Measurements from ENCODE around the gene CYP2A7.
"Not testable (repeated sequence)": the region's sequence is repeated elsewhere in the genome, so short reads cannot be mapped to it uniquely, and the experiment has no call there.

CYP2A7 gene

GRCh38 chr19:40896843-40897789 lies 15.1 kb upstream of the CYP2A7 start:
- not testable (repeated sequence) for DNase-seq

DNA sequence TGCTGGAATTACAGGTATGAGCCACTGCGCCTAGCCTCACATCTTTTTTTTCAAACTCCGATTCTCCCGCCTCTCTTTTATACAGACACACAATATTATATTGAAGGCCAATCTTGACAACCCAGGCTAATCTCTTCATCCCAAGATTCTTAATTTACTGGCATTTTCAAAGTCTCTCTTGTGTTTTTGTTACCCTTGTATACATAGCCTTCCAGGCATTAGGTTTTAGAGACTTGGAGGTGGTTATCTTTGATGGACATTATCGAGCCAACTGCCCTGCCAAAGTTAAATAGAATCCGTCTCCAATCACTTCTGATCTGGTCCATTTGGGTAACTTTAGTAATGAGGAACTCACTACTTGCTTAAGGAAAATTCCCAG lies 14.4 kb upstream of the CYP2A7 start:
- DNase-seq = no peak

GRCh38 chr19:40893112-40893511 lies 11.1 kb upstream of the CYP2A7 start:
- DNase-seq = no peak

GRCh38 chr19:40889366-40889765 lies 7.3 kb upstream of the CYP2A7 start:
- no peak for DNase-seq

- DNase-seq = no peak
These were observed 6.2 kb upstream of the CYP2A7 start for GRCh38 chr19:40888191-40888590.

- not testable (repeated sequence) for DNase-seq
These were observed 2.3 kb upstream of the CYP2A7 start for GRCh38 chr19:40884187-40884931.

DNA sequence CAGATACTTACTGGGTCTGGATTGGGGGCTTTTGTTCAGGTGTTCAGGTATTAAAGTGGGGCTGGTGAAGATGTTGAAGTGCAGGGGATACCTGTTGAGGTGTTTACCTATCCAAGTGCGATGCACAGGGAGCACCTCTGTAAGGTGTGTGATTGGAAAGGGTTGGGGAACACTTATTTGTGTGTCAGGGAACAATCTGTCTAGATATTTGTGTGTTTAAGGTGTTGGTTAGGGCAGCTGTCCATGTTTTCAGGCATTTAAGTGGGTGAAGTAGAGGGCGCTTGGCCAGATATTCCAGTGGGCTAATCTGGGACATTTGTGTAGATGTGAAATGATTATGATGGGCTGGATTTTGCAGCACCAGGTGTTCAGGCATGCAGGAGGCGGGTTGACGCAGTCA lies 2.7 kb downstream of the CYP2A7 start:
- not testable (repeated sequence) for DNase-seq

DNA sequence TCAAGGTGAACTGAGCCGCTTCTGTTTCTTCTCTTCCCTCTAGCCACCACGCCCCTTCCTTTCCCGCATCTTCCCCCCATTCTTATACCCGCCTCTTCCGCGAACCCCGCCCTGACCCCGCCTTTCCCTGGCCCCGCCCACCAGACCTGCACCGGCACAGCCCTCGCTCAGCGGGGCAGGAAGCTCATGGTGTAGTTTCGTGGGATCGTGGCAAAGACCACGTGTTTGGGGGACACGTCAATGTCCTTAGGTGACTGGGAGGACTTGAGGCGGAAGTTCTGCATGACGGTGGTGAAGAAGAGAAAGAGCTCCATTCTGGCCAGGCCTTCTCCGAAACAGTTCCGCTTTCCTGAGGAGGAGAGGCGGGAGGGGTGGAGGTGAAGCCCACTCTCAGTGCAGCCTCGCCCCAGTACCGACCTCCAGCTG lies 6.5 kb downstream of the CYP2A7 start:
- DNase-seq = peak; percentile 81 to 89

GRCh38 chr19:40874874-40875273 lies 7.2 kb downstream of the CYP2A7 start:
- DNase-seq = not testable (repeated sequence)

GRCh38 chr19:40873873-40874272 lies 8.2 kb downstream of the CYP2A7 start:
- not testable (repeated sequence) for DNase-seq

DNA sequence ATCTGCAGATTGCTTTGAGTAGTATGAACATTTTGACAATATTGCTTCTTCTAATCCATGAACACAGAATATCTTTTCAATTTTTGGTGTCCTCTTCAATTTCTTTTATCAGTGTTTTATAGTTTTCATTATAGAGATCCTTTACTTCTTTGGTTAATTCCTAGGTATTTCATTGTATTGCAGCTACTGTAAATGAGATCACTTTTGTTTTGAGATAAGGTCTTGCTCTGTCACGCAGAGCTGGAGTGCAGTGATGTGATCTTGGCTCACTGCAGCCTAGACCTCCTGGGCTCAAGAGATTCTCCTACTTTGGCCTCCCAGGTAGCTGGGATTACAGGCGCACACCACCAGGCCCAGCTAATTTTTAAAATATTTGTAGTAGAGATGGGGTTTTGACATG lies 9.8 kb downstream of the CYP2A7 start:
- no peak for DNase-seq

GRCh38 chr19:40867701-40868100 lies 14.3 kb downstream of the CYP2A7 start:
- DNase-seq = no peak

- DNase-seq = not testable (repeated sequence)
These were observed 17.1 kb downstream of the CYP2A7 start for GRCh38 chr19:40864739-40865496.

DNA sequence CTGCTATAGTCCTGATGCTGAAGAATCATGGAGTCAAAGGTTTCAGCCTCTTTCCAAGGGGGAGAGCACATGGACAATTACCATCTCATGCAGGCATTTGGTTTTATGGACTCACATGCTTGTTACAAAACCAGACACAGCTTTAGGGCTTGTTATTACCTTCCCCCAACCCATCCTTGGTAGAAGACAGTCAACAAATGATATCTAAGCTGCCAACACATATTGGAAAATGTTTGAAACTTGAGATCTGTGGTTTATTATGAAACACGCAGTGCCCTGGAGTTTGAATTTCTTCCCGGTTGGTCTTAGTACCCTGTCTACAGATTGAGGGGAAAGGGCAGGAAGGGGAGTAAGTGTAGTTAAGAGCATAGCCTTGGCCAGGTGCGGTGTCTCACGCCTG lies 19.2 kb downstream of the CYP2A7 start:
- no peak for DNase-seq

- no peak for DNase-seq
These were observed 19.7 kb downstream of the CYP2A7 start for GRCh38 chr19:40862333-40862732.

- DNase-seq = no peak
These were observed 23.9 kb downstream of the CYP2A7 start for GRCh38 chr19:40858109-40858508.

DNA sequence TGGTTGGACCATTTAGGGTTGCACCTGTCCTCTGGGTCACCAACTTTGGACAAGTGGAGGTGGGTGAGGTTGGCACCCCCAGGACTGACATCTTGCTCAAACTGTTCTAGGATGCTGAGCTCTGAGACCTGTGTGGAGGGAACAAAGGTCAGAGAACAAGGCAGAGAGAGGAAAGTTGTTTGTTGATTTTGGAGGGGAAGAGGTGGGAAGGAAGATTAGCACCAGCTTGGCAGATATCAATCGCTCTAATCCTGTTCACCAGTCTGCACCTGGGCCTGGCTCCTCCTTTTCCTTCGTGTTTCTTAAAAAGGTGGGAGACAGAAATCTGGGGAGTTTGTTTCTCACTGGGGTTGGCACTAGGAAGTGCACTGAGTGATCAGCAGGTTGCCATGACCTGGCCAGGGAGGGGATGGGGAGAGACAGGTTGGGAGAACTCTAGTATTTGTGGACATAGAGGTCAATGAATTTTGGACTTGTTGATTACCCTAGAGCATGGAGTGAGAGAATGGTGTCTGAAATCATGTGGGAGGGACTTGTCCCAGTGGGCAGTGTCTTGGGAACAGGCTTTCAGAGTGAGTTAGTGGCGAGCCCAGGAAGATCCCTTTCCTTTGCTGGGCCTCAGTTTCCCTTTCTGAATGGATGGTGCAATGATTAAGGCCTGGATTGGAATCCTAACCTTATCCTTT lies 29.4 kb downstream of the CYP2A7 start:
- not testable (repeated sequence) for DNase-seq

- not testable (repeated sequence) for DNase-seq
These were observed 31.8 kb downstream of the CYP2A7 start, which contains the start of gene CYP2A6 for GRCh38 chr19:40850277-40850676. TSS of gene CYP2A6 (minus strand) at chr19:40850447. CDS start at chr19:40850426, 21 bp downstream.

- DNase-seq = not testable (repeated sequence)
These were observed 35.3 kb downstream of the CYP2A7 start for GRCh38 chr19:40846722-40847121.

GRCh38 chr19:40843653-40844052 lies 38.4 kb downstream of the CYP2A7 start:
- DNase-seq = peak; percentile 88 to 90

DNA sequence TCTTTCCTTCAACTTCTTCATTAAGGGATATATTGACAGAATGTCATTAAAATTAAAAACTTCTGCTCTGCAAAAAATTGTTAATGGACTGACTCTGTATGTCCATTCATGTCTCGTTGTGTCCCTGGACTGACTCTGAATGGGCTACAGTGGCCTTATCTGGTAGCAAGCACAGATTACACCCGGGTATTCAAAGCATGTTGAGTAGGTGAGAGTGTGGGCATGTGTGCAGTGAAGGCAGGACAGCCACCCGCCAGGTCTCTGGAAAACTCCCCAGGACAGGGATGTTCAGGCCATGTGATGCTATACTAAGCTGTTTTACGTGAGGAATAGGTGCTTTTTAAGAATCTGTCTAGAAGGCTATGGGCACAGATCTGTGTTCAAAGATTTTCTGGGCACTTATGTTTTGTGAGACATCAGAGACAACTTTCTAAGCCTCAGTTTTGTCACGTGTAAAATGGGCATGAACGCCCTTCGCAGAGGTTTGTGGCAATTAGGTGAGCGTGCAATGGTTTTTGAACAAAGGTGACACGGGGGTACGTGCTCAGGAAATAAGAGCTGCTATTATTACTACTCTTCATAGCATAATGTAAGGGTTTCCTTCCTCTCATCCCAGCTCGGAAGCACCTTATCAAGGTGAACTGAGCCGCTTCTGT lies 38.9 kb downstream of the CYP2A7 start:
- not testable (repeated sequence) for DNase-seq

DNA sequence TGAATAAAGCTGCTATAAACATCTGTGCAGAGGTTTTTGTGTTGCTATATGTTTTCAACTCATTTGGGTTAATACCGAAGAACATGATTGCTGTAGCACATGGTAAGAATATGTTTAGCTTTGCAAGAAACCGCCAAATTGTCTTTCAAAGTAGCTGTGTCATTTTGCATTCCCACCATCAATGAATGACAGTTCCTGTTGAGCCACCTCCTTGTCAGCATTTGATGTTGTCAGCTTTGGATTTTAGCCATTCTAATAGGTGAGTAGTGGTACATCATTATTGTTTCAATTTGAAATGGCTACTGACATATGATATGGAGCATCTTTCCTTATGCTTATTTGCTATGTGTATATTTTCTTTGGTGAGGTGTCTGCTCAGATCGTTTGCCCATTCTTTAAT lies 40.0 kb downstream of the CYP2A7 start:
- DNase-seq = not testable (repeated sequence)

Measured in CD4-positive, alpha-beta T cell treated with Interleukin-1 beta for 1 hour (primary cell).